Suppressor macrophage treated with lipopolysaccharide for 4 hours (primary cell): Measurements from ENCODE around the gene ADRB2.

Experiments used
- DNase-seq: peaks from one replicate; pipeline ENCODE4 v3.0.0-alpha.2; 2020

Gene ADRB2

DNA sequence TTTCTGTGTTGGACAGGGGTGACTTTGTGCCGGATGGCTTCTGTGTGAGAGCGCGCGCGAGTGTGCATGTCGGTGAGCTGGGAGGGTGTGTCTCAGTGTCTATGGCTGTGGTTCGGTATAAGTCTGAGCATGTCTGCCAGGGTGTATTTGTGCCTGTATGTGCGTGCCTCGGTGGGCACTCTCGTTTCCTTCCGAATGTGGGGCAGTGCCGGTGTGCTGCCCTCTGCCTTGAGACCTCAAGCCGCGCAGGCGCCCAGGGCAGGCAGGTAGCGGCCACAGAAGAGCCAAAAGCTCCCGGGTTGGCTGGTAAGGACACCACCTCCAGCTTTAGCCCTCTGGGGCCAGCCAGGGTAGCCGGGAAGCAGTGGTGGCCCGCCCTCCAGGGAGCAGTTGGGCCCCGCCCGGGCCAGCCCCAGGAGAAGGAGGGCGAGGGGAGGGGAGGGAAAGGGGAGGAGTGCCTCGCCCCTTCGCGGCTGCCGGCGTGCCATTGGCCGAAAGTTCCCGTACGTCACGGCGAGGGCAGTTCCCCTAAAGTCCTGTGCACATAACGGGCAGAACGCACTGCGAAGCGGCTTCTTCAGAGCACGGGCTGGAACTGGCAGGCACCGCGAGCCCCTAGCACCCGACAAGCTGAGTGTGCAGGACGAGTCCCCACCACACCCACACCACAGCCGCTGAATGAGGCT lies at the start of gene ADRB2:
Gene ADRB2 (plus strand): TSS at position 559 of the 686 bp plus-strand sequence. CDS start 221 bp downstream, outside the sequence.
- peak; percentile 98 for DNase-seq

GRCh38 chr5:148776780-148777179 lies 49.6 kb upstream of the ADRB2 start:
- peak; percentile 81 for DNase-seq

- DNase-seq, result peak; percentile 78
These were observed 47.5 kb upstream of the ADRB2 start for GRCh38 chr5:148778882-148779281.

- DNase-seq, result no peak
These were observed 45.7 kb upstream of the ADRB2 start for GRCh38 chr5:148780711-148781110.

DNA sequence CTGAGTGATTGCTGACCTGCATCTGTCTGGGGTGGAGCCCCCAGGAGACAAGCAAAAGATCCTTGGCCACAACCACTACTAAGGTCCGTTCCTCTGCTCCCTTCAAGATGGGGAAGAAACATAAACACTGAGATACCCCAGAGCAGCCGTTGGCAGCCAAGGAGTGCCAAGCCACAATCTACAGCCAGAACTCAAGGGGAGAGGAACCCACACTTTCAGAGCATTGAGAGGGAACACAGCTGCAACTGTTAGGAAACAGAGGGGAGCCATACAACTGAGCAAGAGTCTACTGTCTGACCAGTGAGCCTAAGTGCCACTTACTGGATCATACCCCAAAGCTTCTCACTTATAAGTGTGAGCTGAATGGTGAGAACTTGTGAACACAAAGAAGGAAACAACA lies 44.6 kb upstream of the ADRB2 start:
- no peak for DNase-seq

DNA sequence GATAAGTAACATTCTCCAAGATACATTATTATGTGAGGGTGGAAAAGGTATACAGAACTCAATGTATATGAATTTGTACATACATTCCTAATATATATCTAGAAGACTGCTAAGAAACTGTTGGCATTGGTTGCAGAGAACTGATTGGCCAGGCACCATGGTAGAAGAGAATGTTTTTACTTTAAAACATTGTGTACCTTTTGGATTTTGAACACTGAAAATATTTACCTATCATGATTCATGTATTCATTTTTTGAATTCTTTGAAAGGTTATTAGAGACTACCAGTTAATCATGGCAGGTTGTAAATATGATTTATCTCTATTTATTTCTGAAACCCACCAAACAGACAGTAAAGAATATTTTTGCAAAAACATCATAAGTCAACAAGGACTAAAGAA lies 41.2 kb upstream of the ADRB2 start:
- DNase-seq, result no peak

- no peak for DNase-seq
These were observed 40.0 kb upstream of the ADRB2 start for GRCh38 chr5:148786456-148786855.

- DNase-seq, result no peak
These were observed 37.8 kb upstream of the ADRB2 start for GRCh38 chr5:148788636-148789035.

DNA sequence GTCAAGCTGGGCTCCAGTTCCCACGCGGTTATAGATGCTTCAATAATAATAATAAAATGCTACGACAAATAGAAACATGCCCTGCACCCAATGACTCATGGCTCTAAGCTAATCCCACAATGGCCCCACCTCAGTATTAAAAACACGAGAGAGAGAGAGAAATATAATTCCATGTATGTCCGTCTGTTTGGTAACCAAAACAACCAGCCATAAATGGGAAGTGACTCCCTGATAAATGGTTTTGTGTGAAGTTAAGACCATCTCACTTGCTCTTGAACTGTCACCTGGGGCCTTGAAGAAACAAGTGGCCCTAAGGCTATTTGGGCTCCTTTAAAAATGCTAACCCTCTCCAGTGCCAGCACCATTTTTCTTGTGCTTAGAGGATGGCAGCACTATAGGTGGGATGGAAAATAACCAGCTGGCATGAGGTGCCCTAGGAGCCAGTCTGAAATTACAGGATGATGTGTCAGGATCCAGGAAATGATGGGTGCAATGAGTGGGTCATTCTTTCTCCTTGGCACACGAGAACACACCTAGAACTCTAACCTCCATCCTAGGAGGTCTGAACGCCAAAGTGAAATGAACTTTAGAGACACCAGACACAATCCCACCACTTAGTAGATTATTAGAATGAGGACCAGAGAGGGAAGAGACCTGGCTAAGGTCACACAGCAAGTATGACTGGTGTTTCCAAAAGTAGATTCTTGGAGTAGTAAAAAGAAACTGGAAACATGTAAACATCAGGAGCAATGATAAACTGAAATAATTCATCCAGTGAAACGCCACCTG lies 35.7 kb upstream of the ADRB2 start:
- DNase-seq, result no peak

- peak; percentile 90 for DNase-seq
These were observed 35.1 kb upstream of the ADRB2 start for GRCh38 chr5:148791334-148791667.

GRCh38 chr5:148791696-148792095 lies 34.7 kb upstream of the ADRB2 start:
- DNase-seq, result no peak

- peak; percentile 89 for DNase-seq
These were observed 33.7 kb upstream of the ADRB2 start for GRCh38 chr5:148792744-148793143.

DNA sequence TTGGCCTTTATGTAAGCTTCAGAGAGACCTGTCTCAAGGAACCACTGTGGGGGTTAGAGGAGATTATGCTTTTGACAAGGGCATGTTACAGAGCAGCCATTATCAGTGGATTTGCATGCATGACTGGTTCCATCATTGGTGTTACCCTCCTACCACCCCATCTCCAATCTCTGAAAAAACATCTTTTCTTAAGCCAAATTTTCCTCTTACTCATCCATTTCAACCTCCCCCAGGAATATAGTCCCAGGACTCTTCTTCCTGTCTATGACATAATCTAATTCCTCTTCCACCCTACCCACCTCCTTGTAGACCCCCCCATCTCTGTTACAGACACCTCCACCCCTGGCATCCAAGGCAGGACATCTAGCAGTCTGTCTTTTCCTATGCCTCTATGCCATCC lies 33.1 kb upstream of the ADRB2 start:
- DNase-seq, result no peak

- DNase-seq, result no peak
These were observed 32.1 kb upstream of the ADRB2 start for GRCh38 chr5:148794275-148794674.

DNA sequence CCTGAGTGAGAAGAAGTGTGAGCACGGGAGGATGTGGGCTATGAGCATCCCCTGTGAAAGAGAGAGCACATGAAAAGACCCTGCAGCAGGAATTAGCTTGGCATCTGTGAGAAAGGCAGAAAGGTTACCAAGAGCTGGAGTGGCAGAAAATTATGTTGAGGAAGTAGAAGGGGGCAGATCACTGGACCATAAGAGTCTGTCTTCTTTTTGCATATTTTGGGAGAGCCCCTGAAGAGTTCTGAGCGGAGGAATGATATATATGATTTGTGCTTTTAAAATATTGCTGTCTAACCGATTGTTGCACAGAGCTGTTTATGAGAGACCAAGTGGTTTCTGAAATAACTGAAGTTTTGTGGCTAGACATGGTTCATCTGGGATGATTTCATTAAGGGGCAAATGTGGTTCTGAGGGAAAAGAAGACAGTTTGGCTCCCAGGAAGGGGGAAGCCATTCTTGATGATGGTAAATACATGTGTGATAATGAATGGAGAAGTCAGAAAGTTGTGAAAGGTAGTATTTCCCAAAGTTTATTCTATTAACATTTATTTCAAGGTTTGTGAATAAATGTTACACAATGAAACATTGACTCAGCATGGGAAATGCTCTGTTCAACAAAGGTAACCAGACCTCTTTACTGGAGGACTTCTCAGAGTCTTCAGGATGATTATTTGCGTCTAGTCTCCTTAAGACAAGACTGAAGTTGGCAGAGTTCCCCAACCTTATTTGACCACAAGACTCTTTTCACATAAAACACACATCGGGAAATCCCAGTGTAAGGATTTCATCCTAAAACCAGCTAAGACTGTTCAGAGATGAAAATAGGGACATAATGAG lies 31.5 kb upstream of the ADRB2 start:
- DNase-seq, result peak; percentile 89

GRCh38 chr5:148796936-148797335 lies 29.5 kb upstream of the ADRB2 start:
- DNase-seq, result no peak

GRCh38 chr5:148798786-148799185 lies 27.6 kb upstream of the ADRB2 start:
- no peak for DNase-seq

- peak; percentile 65 for DNase-seq
These were observed 26.5 kb upstream of the ADRB2 start for GRCh38 chr5:148799737-148800527.

- DNase-seq, result no peak
These were observed 24.6 kb upstream of the ADRB2 start for GRCh38 chr5:148801682-148802276.

GRCh38 chr5:148803451-148803850 lies 23.0 kb upstream of the ADRB2 start:
- DNase-seq, result peak; percentile 55

GRCh38 chr5:148804393-148804792 lies 22.0 kb upstream of the ADRB2 start:
- DNase-seq, result no peak
